K562 (cell line): ENCODE results near the gene SH3BP4. TPM values are rescaled to one million over a fixed set of nuclear protein-coding genes. Genes with fewer than 3 reads are reported as not detected.

Experiments used
- ATAC-seq: fragments of 200-7000 bp; cut with Tn5 transposase; 3 replicates; pipeline ENCODE4 v1.9.1; 2020; ENCODE audit warnings: moderate library complexity
- BruUV-seq: library from RNA; stranded (reverse); fragments of 400-500 nt; replicated peaks from 2 replicates; lab custom pipeline; 2021; lab: Mats Ljungman, UMichigan
- CTCF ChIA-PET: fragments of 300-600 bp; formaldehyde crosslinking; extraction: SDS; loops from one replicate; lab custom pipeline; 2021; ENCODE audit warnings: low intra/inter-chr PET ratio; lab: Yijun Ruan, JAX
- POLR2A ChIA-PET: fragments of 300-600, 350-650 bp; sonication (Branson Sonifier 250); formaldehyde crosslinking; extraction: SDS; loops from one replicate; lab custom pipeline; 2021; ENCODE audit warnings: antibody characterized with exemption, inconsistent platforms; lab: Yijun Ruan, JAX
- DNase-seq, 4 experiments: peaks; one replicate each; pipeline versions ENCODE4 v3.0.0 to v3.0.0-alpha.2; 2011 to 2018; ENCODE audit warnings: low spot score in 3 of 4, mixed read lengths in 3 of 4; ENCODE audit errors: extremely low read depth in 1 of 4
- FAIRE-seq: peaks from 2 replicates; lab custom pipeline; 2011; peaks lifted over from hg19 to GRCh38; lab: Jason Lieb, UNC
- H2AFZ ChIP-seq: 2 replicates; pipeline ENCODE4 v1.6.0; 2011; ENCODE audit warnings: low read depth, low read length, control low read depth, inconsistent platforms
- H3K27ac ChIP-seq: fragments of 200-600 bp; 3 replicates; pipeline ENCODE4 v1.8.0; 2011; ENCODE audit warnings: low read depth, mild to moderate bottlenecking, control low read depth, inconsistent platforms, low read length, moderate library complexity, mixed read lengths; ENCODE audit errors: extremely low read depth
- H3K27me3 ChIP-seq, 2 experiments: fragments of 300-600 bp in 1 of 2; 2 replicates in 1 of 2; 3 replicates in 1 of 2; pipeline versions ENCODE4 v1.6.0 to v1.8.0; 2011; ENCODE audit warnings: inconsistent platforms in 2 of 2, low read length in 2 of 2, mild to moderate bottlenecking in 1 of 2, mixed read lengths in 1 of 2, moderate library complexity in 1 of 2; ENCODE audit not compliant: control insufficient read depth in 2 of 2, insufficient read depth in 2 of 2
- H3K36me3 ChIP-seq: fragments of 300-600 bp; 3 replicates; pipeline ENCODE4 v1.8.0; 2011; ENCODE audit warnings: mild to moderate bottlenecking, low read length, inconsistent platforms; ENCODE audit not compliant: control insufficient read depth, insufficient read depth
- H3K4me1 ChIP-seq, 2 experiments: fragments of 200-600 bp in 1 of 2; replicated peaks in 1 of 2; 2 replicates in 1 of 2; 3 replicates in 1 of 2; pipeline versions ENCODE4 v1.5.1 to v1.8.0; 2011; ENCODE audit warnings: inconsistent platforms in 2 of 2, low read length in 2 of 2, mild to moderate bottlenecking in 1 of 2, mixed read lengths in 1 of 2, moderate library complexity in 1 of 2; ENCODE audit not compliant: control insufficient read depth in 2 of 2, insufficient read depth in 2 of 2
- H3K4me2 ChIP-seq: 2 replicates; pipeline ENCODE4 v1.6.1; 2011; ENCODE audit warnings: low read length, control low read depth, inconsistent platforms, mixed read lengths; ENCODE audit not compliant: insufficient read depth
- H3K4me3 ChIP-seq: fragments of 200-600 bp; sonication (generic), shearing (Covaris generic); 2 replicates; pipeline ENCODE4 v1.5.1; 2016; ENCODE audit warnings: control low read depth, inconsistent platforms
- H3K79me2 ChIP-seq: fragments of 200-600 bp; 3 replicates; pipeline ENCODE4 v1.8.0; 2011; ENCODE audit warnings: low read length, inconsistent platforms; ENCODE audit not compliant: control insufficient read depth, insufficient read depth
- H3K9ac ChIP-seq, 2 experiments: 2 replicates each; pipeline versions ENCODE4 v1.6.0 to v1.6.1; 2011; ENCODE audit warnings: low read depth in 2 of 2, low read length in 2 of 2, control low read depth in 1 of 2, inconsistent platforms in 1 of 2, mild to moderate bottlenecking in 1 of 2, mixed read lengths in 1 of 2; ENCODE audit not compliant: insufficient read depth in 1 of 2
- H3K9me1 ChIP-seq: one replicate; pipeline ENCODE4 v1.6.0; 2011; ENCODE audit warnings: inconsistent platforms, mild to moderate bottlenecking, low read length, moderate library complexity; ENCODE audit not compliant: control insufficient read depth, insufficient read depth
- H3K9me3 ChIP-seq: replicated peaks from 2 replicates; pipeline ENCODE4 v1.5.1; 2011; ENCODE audit warnings: low read depth, low read length, inconsistent platforms; ENCODE audit not compliant: control insufficient read depth, insufficient read depth
- H4K20me1 ChIP-seq: replicated peaks from 2 replicates; pipeline ENCODE4 v1.6.1; 2011; ENCODE audit warnings: low read length, inconsistent platforms, mixed read lengths; ENCODE audit not compliant: control insufficient read depth, insufficient read depth
- BMI1 ChIP-seq: fragments of 150-350 bp; IDR thresholded peaks from 2 replicates; pipeline ENCODE4 v1.6.1; 2014; ENCODE audit warnings: low read length
- CBX3 ChIP-seq, 2 experiments: IDR thresholded peaks; 1 replicate in 1 of 2; 2 replicates in 1 of 2; pipeline ENCODE4 v1.6.1; 2012; ENCODE audit warnings: inconsistent platforms in 2 of 2, low read length in 2 of 2, borderline replicate concordance in 1 of 2, control low read depth in 1 of 2
- KDM2B ChIP-seq: fragments of 250-450 bp; sonication (Bioruptor Pico); IDR thresholded peaks from 2 replicates; pipeline ENCODE4 v1.8.0; 2021; ENCODE audit warnings: mild to moderate bottlenecking, moderate library complexity
- POLR2G ChIP-seq: fragments of 200-400 bp; formaldehyde crosslinking; IDR thresholded peaks from 2 replicates; pipeline ENCODE4 v1.6.1; 2017; ENCODE audit warnings: low read depth, mild to moderate bottlenecking, antibody characterized with exemption, low read length, moderate library complexity
- STAT6 ChIP-seq: sonication (generic); formaldehyde crosslinking; IDR thresholded peaks from 2 replicates; pipeline ENCODE4 v1.8.1; 2023; ENCODE audit warnings: mild to moderate bottlenecking, missing genetic modification reagents
- TBL1XR1 ChIP-seq, 2 experiments: IDR thresholded peaks; 2 replicates each; pipeline ENCODE4 v1.6.1; 2012; ENCODE audit warnings: improper control_type of control experiment in 2 of 2, low read length in 2 of 2, mild to moderate bottlenecking in 1 of 2
- ZBTB40 ChIP-seq, 2 experiments: fragments of 450-650 bp in 1 of 2; sonication (generic) in 1 of 2; formaldehyde crosslinking in 1 of 2; IDR thresholded peaks; 2 replicates each; pipeline versions ENCODE4 v1.7.1 to v1.9.0; 2016 to 2022; ENCODE audit warnings: inconsistent platforms in 1 of 2, mild to moderate bottlenecking in 1 of 2, missing genetic modification reagents in 1 of 2
- ZC3H11A ChIP-seq: IDR thresholded peaks from 2 replicates; pipeline ENCODE4 v1.6.1; 2012; ENCODE audit warnings: low read depth, low read length, improper control_type of control experiment
- WGBS: fragments of 100-300 bp; shearing (Covaris generic); methylation state at CpG from one replicate; pipeline ENCODE4 v1.1.6; 2016; ENCODE audit warnings: low coverage, mixed read lengths; ENCODE audit not compliant: insufficient coverage; ENCODE audit errors: missing lambda C conversion rate; 5-methylcytosine and 5-hydroxymethylcytosine counted together
- in situ Hi-C: fragments of 300-500 bp; cut with MboI; formaldehyde crosslinking; loops from 4 replicates; pipeline ENCODE4 v1.15.0; 2018; ENCODE audit warnings: inconsistent platforms, mixed read lengths
- intact Hi-C: fragments of 100-400 bp; cut with micrococcal nuclease; formaldehyde crosslinking; loops from 2 replicates; pipeline ENCODE4 v1.14.2; 2022
- polyA plus RNA-seq, 8 experiments: library from polyadenylated mRNA; depleted of rRNA in 4 of 8; stranded (reverse) in 5 of 8; unstranded in 3 of 8; fragments of >200 nt; fragmentation: Nextera tagmentation in 2 of 8; fragmentation: Illumina TruSeq in 1 of 8; extraction: Ambion mirVana in 2 of 8; extraction: Trizol in 1 of 8; gene quantifications; 2 replicates each; pipeline versions ENCODE4 v1.2.1 to v1.2.3, GENCODE V29; 2011 to 2014; ENCODE audit warnings: inconsistent platforms in 1 of 8, missing spikeins in 1 of 8
- total RNA-seq, 7 experiments: library from RNA; depleted of rRNA in 6 of 7; stranded (reverse); fragments of >200 nt in 6 of 7; fragmentation: Illumina TruSeq in 2 of 7; extraction: Trizol in 2 of 7; gene quantifications; 2 replicates each; pipeline versions ENCODE4 v1.2.1 to v1.2.3, GENCODE V29; 2011 to 2021; ENCODE audit warnings: low replicate concordance in 1 of 7
- TF ChIP-seq, protein P1 (sequence below): fragments of 250-450 bp; sonication (Bioruptor Pico); IDR thresholded peaks from 2 replicates; pipeline ENCODE4 v1.9.0; 2021; ENCODE audit warnings: mild to moderate bottlenecking

SH3BP4 gene
- total and polyA plus RNA-seq, 9 of the 15 experiments (the other 6 are each of a cell fraction or from before 2014, with no cell fraction given): 0.03 to 0.28 (median 0.27) TPM; not detected in 6

- ATAC-seq (no peak), DNase-seq (no peak), FAIRE-seq (no peak)
- no peak overlapping the region for H2AFZ ChIP-seq
- H3K4me3 ChIP-seq: no peak overlapping the region
- ChIA-PET CTCF (no interaction called here), POLR2A (no interaction called here)
- BruUV-seq: no TSS peak
- H3K27me3 ChIP-seq: peaks cover 5 to 33% of the 10 kb centered on the region in 2 experiments; a peak in 4 of 5 replicates
- intact Hi-C loops (no loop called here), in situ Hi-C loops (no loop called here)
- no peaks in the 10 kb centered on the region for H4K20me1 ChIP-seq
- no peaks in the 10 kb centered on the region for H3K4me1 ChIP-seq
- WGBS: 2% methylated on average over 7 of the region's 7 CpGs
- H3K79me2 ChIP-seq: no peaks in the 10 kb centered on the region
- no peaks in the 10 kb centered on the region for H3K9me1 ChIP-seq
- H3K27ac ChIP-seq: no peak overlapping the region
- no peaks in the 10 kb centered on the region for H3K36me3 ChIP-seq
- H3K4me2 ChIP-seq: no peak overlapping the region
- H3K9me3 ChIP-seq: no peaks in the 10 kb centered on the region
- no peak overlapping the region for H3K9ac ChIP-seq
- TF ChIP-seq, protein P1, sequence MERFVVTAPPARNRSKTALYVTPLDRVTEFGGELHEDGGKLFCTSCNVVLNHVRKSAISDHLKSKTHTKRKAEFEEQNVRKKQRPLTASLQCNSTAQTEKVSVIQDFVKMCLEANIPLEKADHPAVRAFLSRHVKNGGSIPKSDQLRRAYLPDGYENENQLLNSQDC (CRISPR knock-in tag): no peak
- no peak for TF ChIP-seq TBL1XR1 (IDR thresholded peaks at IDR 0.05; ENCODE audit: low read length in 2 of 2)
- no peak for TF ChIP-seq ZC3H11A
- TF ChIP-seq BMI1: no peak
- no peak for TF ChIP-seq ZBTB40 (IDR thresholded peaks at IDR 0.05)
- no peak for TF ChIP-seq ZBTB40 (CRISPR knock-in tag; IDR thresholded peaks at IDR 0.05)
- no peak for TF ChIP-seq STAT6 (CRISPR knock-in tag)
- no peak for TF ChIP-seq CBX3 (IDR thresholded peaks at IDR 0.05; ENCODE audit: borderline replicate concordance in 1 of 2, low read length in 2 of 2)
- TF ChIP-seq POLR2G: no peak
- TF ChIP-seq KDM2B (CRISPR knock-in tag): no peak
Measured at GRCh38 chr2:234970099-234970440, 18.3 kb downstream of the SH3BP4 start.
